HG03175 (cell line): ENCODE data around the gene PER1.

Experiments used
- ATAC-seq: cut with Tn5 transposase; IDR thresholded peaks from one replicate; pipeline ENCODE4 v1.9.1; 2021; ENCODE audit warnings: mild to moderate bottlenecking, moderate library complexity; ENCODE audit not compliant: unreplicated experiment

Gene PER1

GRCh38 chr17:8153957-8154607 lies 1.9 kb upstream of the PER1 start:
- no peak for ATAC-seq

DNA sequence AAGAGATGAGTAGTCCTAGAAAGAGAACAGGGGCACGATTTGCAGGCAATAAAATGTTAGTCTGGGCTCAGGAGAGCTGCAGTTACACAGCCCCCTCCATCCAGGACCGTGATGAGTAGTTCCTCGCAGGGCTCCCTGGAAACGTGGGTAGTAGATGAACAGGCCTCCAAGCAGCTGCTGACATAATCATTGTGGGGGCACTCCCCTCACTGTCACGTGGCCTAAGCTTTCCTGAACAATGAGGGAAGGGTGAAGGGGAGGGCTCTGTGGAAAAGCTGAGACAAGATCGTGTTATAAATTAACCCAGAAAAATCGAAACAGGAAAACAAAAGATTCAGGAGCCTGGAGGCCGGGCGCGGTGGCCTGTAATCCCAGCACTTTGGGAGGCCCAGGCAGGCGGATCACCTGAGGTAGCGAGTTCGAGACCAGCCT lies 1.3 kb upstream of the PER1 start:
- ATAC-seq, result no peak

DNA sequence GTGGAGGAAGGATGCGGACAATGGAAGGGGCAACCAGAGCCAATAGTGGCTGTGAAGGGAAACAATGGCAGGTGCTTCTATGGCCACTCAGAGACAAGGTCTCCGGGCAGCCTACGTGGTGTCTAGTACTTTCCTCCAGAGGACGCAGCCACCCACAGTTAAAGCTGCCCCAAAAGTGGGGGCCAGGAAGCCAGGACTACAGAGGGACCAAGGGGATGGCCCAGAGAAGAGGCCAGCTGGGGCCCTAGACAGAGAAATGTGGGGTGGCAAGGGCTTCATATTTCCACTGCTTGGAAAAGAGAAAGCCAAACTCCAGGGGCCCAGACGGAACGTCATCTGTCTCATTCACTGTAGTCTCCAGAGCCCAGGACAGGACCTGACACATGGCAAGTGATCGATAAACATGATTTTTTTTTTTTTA lies 837 bp upstream of the PER1 start:
- ATAC-seq, result no peak

- no peak for ATAC-seq
These were observed 528 bp downstream of the PER1 start for GRCh38 chr17:8151641-8152111.

GRCh38 chr17:8151120-8151640 lies 1.0 kb downstream of the PER1 start:
- peak; percentile 40 for ATAC-seq

GRCh38 chr17:8150194-8151119 lies 1.7 kb downstream of the PER1 start:
- no peak for ATAC-seq

DNA sequence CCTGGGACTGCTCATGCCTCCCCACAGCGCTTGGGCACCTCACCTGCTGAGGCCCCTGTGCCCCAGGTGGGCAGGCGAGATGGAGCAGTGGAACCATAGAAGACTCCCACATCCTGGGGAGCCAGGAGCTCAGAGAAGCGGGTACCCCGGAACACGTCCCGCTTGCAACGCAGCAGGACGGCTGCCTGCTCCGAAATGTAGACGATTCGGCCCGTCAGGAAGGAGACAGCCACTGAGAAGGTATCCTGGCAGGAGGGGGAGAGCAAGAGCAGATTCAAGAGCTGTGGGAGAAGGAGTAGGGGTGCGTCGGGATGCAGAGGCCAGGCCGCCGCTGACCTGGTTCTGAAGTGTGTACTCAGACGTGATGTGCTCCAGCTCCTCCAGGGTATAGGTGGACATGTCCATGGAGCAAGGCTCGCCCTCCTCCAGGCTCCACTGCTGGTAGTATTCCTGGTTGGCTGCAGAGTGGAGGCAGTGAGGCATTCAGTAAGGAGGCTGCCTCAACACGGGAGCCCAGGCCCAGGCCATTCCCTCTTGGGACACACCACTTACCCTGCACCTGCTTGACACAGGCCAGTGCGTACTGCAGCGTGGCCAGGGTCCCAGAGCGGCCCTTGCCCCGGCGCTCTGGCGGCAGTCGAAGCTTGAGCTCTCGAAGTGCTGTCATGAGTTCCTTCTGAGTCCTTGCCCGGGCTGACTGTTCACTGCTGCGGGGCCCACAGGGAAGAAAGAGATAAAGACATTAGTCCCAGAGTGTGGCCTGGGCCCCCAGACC lies 2.6 kb downstream of the PER1 start:
- no peak for ATAC-seq

DNA sequence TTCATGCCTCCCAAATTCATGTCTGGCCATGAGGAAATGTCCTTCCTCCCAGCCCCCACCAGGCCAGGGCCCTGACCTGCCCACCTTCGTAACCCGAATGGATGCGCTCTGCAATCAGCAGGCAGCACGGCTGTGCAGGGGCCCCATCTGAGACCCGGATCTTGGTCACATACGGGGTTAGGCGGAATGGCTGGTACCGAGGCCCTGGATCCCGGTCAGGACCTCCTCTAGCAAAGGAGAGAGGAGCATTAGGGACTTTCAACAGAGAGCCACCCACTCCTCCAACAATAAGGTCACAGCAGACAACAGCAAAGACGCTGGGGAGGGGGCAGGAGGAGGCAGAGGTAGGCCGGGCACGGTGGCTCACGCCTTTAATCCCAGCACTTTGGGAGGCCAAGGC lies 3.6 kb downstream of the PER1 start:
- ATAC-seq, result no peak

DNA sequence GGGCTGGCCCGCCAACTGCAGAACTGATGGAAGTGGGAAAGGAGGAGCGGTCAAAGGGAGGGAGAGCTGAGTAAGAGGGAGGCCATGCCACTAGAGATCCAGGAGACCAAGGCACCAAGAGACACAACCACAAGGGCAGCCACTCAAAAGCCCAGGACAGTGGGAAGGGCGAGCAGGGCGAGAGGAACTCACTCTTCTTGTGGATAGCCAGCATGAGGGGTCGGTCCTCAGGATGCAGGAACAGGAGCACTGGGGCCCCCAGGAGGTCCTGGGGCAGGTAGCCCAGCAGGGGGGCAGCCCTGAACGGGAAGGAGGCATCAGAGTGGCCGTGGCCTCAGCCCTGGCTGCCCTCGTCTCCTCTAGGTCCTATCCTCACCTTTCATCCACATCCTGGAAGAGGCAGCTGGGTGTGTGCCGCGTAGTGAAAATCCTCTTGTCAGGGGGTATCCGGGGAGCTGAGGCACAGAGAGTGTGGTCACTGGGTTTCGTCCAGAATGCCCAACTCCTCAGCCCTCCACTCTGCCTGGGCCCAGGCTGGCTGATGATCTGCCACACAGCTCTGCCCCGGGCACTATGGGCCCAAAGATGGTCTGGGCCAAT lies 4.3 kb downstream of the PER1 start:
- no peak for ATAC-seq

DNA sequence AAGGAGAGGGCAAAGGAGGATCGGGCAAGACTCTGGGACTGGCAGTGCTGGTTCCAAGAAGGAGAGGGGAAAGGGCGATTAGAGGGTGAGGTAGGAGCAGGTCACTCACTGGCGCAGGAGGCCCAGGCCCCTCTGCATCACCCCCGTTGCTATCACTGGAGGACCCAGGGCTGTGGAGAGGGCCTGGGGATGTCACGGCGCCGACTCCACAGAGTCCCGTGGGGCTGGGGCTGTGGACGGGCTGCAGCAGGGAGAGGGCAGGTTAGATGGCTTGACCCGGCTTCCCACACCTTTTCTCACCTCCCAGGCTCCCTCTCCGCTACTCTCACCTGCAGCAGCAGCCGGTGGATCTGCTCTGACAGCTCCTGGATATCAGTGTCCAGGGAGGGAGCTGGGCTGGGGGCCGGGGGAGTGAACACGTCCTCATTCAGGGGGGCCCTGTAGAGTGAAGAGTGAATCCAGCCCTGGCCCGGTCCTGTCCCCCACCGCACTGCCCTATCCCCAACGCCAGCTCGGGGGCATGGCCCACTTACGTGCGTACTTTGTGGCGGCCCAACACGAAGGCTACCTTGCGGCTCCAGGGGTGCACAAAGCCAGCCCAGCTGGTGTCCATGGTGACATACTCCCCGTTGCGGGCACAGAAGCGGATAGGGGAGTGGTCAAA lies 4.9 kb downstream of the PER1 start:
- ATAC-seq, result no peak

DNA sequence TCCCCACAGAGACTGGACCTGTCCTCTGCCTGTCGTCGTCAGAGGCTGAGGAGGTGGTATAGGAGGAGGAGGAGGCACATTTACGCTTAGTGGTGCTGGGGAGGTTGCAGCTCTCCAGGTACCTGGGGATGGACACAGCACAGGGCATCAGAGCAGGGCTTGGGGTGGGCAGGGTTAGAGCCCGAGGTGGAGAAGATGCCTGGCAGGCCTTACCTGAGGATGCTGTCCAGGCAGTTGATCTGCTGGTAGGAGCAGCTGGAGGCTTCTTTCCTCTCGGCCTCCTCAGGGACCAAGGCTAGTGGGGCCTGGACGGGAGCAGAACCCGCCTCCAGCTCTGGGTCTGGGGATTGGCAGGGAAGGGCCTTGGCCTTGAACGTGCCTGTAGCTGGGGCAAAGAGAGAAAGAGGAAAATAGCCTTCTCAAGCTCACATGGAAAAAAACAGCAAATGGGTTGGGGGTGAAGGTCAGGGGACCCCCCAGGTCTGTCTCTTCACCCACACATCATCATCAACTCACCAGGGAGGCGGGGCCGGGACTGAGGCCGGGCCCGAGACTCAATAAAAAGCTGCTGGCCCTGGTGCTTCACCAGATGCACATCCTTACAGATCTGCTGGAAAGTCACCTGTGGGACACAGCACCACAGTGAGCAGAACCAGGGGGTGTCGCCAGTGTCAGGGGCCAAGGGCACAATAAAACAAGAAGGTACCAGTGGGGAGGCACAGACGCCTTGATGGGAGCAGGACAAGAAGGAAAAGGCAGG lies 5.6 kb downstream of the PER1 start:
- no peak for ATAC-seq

DNA sequence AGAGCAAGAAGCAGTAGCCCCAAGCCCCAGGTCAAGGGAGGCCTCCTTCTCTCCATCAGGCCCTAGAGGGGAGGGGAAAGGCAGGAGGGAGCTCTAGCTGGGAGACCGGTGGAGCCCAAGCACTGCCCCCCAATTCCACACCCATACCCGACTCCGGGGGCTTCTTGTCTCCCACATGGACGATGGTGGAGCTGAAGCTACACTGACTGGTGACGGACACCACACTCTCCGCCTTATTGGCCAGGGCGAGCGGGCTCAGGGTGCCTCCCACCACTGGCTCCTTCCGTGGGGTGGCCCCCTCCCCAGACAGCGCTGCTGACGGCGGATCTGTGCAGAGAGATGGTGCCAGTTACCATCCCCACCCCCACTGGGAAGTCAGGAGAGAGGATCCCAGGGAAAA lies 6.4 kb downstream of the PER1 start:
- ATAC-seq, result no peak

GRCh38 chr17:8144401-8145231 lies 7.6 kb downstream of the PER1 start:
- ATAC-seq, result no peak

GRCh38 chr17:8143581-8144400 lies 8.4 kb downstream of the PER1 start:
- ATAC-seq, result no peak

GRCh38 chr17:8142887-8143580 lies 9.2 kb downstream of the PER1 start:
- ATAC-seq, result no peak

GRCh38 chr17:8142158-8142886 lies 9.9 kb downstream of the PER1 start:
- ATAC-seq, result no peak
